DMS 273 (cell line): ENCODE measurements around the gene HBG1.

Experiments
- DNase-seq: peaks from one replicate; lab custom pipeline; 2025; ENCODE audit not compliant: unreplicated experiment; lab: John Stamatoyannopoulos, UW

HBG1 gene

GRCh38 chr11:5247472-5248192 lies 2.0 kb downstream of the HBG1 start:
- no peak for DNase-seq

GRCh38 chr11:5246772-5247471 lies 2.7 kb downstream of the HBG1 start:
- no peak for DNase-seq

DNA sequence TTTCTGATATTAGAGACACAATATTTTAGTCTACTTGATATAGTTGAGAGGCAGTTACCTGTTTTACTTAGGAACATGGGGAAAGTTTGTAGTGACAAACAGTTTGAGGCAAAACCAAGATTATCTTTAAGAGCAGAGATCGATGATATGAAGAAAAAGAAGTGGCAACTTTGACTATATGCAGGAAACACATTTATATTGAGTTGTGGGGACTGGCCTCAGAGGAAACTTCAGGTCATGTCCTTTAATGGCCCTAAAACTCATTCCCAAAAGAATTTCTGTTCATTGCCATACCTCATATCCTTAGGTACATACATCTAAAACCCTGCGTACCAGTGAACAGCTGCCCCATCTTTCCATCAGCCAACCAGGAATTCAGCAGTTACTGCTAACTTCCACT lies 4.5 kb downstream of the HBG1 start:
- DNase-seq: no peak

DNA sequence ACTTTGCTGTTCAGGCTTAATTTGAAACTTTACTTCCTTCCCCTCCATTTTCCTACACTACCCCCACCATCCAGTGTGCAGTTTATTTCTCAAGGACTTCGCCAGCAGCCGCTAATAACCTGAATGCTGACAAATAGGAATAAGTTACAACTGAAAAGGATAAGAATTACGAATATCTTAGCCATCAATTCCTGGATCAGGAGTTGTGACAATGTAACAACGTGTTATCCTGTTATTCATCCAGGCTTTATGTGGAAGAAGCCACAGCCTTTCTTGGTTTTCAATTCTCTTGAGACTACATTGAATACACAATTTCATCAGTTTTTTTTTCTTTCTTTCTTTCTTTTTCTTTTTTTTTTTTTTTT lies 5.9 kb downstream of the HBG1 start:
- no peak for DNase-seq

GRCh38 chr11:5242933-5243815 lies 6.5 kb downstream of the HBG1 start:
- no peak for DNase-seq

DNA sequence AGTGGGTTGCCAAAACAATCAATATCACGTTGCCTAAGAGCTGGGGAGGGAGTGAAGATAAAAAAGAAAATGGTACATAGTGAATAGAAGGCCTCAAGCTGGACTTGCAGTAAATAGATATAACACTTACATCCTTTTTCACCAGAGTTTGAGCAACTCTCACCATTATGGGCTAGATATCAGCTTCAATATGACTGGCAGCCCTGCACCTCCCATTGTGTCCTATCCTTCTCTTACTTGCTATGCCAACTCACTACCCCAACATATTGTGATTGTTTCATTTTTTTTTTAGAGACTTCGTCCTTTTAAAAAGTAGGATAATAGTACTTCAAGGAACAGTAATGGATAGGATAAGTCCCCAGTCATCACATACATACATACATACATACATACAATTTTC lies 7.4 kb downstream of the HBG1 start:
- DNase-seq: no peak

- no peak for DNase-seq
Measured at GRCh38 chr11:5241458-5241857, 8.2 kb downstream of the HBG1 start.

- no peak for DNase-seq
Measured at GRCh38 chr11:5240458-5240857, 9.2 kb downstream of the HBG1 start.

- DNase-seq: no peak
Measured at GRCh38 chr11:5240056-5240455, 9.6 kb downstream of the HBG1 start.

GRCh38 chr11:5239046-5239445 lies 10.6 kb downstream of the HBG1 start:
- no peak for DNase-seq

- DNase-seq: no peak
Measured at GRCh38 chr11:5238486-5238885, 11.2 kb downstream of the HBG1 start.

- DNase-seq: no peak
Measured at GRCh38 chr11:5237420-5237819, 12.2 kb downstream of the HBG1 start.

DNA sequence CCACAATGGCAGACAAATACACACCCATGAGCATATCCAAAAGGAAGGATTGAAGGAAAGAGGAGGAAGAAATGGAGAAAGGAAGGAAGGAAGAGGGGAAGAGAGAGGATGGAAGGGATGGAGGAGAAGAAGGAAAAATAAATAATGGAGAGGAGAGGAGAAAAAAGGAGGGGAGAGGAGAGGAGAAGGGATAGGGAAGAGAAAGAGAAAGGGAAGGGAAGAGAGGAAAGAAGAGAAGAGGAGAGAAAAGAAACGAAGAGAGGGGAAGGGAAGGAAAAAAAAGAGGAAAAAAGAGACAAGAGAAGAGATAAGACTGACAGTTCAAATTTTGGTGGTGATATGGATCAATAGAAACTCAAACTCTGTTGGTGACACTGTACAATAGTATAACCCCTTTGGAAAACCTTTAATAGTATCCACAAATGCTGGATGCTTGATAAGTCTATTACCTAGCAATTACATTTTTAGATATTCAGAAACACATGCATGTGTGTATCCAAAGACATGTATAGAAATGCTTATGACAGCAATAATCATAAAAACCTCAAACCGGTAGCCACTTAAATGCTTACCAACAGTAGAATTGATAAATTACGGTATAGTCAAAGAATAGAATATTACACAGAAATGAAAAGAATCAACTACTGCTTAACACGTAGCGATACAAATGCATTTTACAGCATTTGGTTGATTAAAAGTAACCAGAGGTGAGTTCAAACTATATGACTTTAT lies 14.1 kb downstream of the HBG1 start:
- DNase-seq: no peak

- DNase-seq: no peak
Measured at GRCh38 chr11:5234381-5234834, 15.2 kb downstream of the HBG1 start, which contains the start of gene HBD. Gene HBD, minus strand, starts transcription at chr11:5234483. Its CDS starts 50 bp downstream, at chr11:5234433.

DNA sequence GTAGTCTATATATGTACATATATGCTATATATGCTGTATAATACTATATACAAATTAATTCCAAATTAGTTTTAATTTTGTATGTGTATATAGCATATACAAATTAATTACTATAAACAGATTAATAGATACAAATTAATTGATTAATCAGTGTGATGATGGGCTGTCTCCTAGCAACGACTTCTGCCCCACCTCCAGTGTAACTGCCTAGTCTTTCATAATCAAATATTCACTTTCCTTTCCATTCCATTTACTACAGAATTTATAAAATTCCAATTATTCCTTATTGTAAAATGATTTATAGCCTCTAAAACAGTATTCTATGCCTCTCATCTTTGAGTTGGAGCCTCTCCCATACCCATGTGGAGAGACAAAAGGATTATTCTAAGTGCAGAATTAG lies 16.4 kb downstream of the HBG1 start:
- DNase-seq: no peak

DNA sequence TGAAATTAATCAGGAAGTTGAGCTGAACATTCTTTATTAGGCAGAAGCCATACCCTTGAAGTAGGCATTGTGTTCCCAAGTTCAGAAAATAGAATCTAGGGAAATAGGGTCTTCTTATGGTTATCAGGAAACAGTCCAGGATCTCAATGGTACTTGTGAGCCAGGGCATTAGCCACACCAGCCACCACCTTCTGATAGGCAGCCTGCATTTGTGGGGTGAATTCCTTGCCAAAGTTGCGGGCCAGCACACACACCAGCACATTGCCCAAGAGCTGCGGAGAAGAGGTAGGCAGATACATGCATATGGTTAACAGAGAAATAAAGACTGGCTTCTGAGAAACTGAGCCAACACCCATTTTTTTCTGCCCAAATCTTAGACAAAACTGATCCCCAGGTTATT lies 16.8 kb downstream of the HBG1 start:
- no peak for DNase-seq

- DNase-seq: no peak
Measured at GRCh38 chr11:5232176-5232575, 17.5 kb downstream of the HBG1 start.

DNA sequence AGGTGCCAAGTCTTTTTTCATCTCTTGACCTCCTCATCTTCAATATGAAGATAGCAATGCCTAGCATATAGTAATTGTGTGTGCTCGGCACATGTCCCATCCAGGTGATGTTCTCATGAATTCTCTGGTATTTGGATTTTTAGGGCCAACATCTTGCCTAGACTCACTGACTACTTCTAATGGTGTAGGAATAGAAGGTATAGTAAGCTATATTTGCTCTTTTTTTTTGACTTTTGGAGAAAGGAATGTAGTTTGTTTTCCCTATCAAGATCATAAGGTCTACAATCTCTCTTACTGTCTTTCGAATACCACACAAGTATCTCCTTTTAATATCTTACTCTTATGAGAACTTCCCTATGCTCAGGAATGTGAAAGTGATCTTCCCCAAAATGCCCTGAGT lies 18.5 kb downstream of the HBG1 start:
- DNase-seq: no peak

- no peak for DNase-seq
Measured at GRCh38 chr11:5230266-5230665, 19.4 kb downstream of the HBG1 start.

GRCh38 chr11:5229796-5230195 lies 19.9 kb downstream of the HBG1 start:
- no peak for DNase-seq

DNA sequence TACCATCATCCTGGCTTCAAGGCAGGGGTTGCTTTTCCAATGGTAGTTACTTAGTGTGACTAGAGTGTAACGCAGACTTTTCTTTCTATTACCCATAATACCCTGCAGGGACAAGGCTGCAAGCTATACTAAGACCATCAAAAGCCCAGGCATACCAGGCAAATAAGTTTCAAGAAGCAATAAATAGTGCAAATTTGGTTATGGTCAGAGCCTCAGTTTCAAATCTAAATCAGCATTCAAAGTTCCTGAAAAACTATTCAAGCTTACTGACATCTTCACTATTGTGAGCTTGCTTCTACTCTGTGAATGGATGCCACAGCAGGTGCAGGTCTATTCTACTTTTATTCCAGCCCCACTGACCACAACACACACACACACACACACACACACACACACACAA lies 20.3 kb downstream of the HBG1 start:
- no peak for DNase-seq
